ENCODE data around the gene ARHGEF6. TPM values are rescaled to one million over a fixed set of nuclear protein-coding genes. Genes with fewer than 3 reads are reported as not detected.
"Not testable (repeated sequence)": the region's sequence is repeated elsewhere in the genome, so short reads cannot be mapped to it uniquely, and the experiment has no call there.

ARHGEF6 gene
- total RNA-seq: 40.2 TPM
- long read RNA-seq, full-length matches to known transcripts: 10 of 28 reads
- long read RNA-seq, partial matches to known transcripts: 1 of 28 reads
- long read RNA-seq, other reads (novel, unspliced or antisense): 17 of 28 reads

- DNase-seq (ENCODE audit: missing footprints) (peak; percentile 34), ATAC-seq (no peak)
- intact Hi-C loops (cut with DNase I): no loop called here
Observed at GRCh38 chrX:136780763-136781162, at the start of gene ARHGEF6. Gene ARHGEF6, minus strand, starts transcription at chrX:136780932. Its CDS starts 50 bp downstream, at chrX:136780882.

- DNase-seq (ENCODE audit: missing footprints) (no peak), ATAC-seq (no peak)
- intact Hi-C loops (cut with DNase I): no loop called here
Observed at GRCh38 chrX:136829413-136829812, 48.7 kb upstream of the ARHGEF6 start.

- intact Hi-C loops (cut with DNase I): no loop called here
- ATAC-seq: no peak
- DNase-seq (ENCODE audit: missing footprints): no peak
Observed at GRCh38 chrX:136828830-136829229, 48.1 kb upstream of the ARHGEF6 start.

GRCh38 chrX:136827026-136827425, 46.3 kb upstream of the ARHGEF6 start:
- no peak for ATAC-seq
- no peak for DNase-seq (ENCODE audit: missing footprints)
- intact Hi-C loops (cut with DNase I): no loop called here

GRCh38 chrX:136825771-136826170, 45.0 kb upstream of the ARHGEF6 start:
- intact Hi-C loops (cut with DNase I): no loop called here
- no peak for DNase-seq (ENCODE audit: missing footprints)
- no peak for ATAC-seq

GRCh38 chrX:136823175-136823574, 42.4 kb upstream of the ARHGEF6 start:
- no peak for DNase-seq (ENCODE audit: missing footprints)
- intact Hi-C loops (cut with DNase I): no loop called here
- no peak for ATAC-seq

GRCh38 chrX:136822337-136823095, 41.8 kb upstream of the ARHGEF6 start:
- ATAC-seq: no peak
- DNase-seq (ENCODE audit: missing footprints): no peak
- intact Hi-C loops (cut with DNase I): no loop called here

- DNase-seq (ENCODE audit: missing footprints); intact Hi-C loops (cut with DNase I); ATAC-seq: not testable (repeated sequence)
Observed at GRCh38 chrX:136819756-136820155, 39.0 kb upstream of the ARHGEF6 start.

GRCh38 chrX:136819031-136819703, 38.4 kb upstream of the ARHGEF6 start:
- intact Hi-C loops (cut with DNase I): no loop called here
- no peak for ATAC-seq
- DNase-seq (ENCODE audit: missing footprints): no peak

GRCh38 chrX:136816975-136817374, 36.2 kb upstream of the ARHGEF6 start:
- intact Hi-C loops (cut with DNase I): no loop called here
- DNase-seq (ENCODE audit: missing footprints) (no peak), ATAC-seq (no peak)

- intact Hi-C loops (cut with DNase I): loop anchor here (5.0 kb wide), 1 partner anchor 38 kb away; no protein-coding TSS in a partner anchor
- ATAC-seq: no peak
- DNase-seq (ENCODE audit: missing footprints): no peak
Observed at GRCh38 chrX:136814847-136815750, 34.4 kb upstream of the ARHGEF6 start.

- intact Hi-C loops (cut with DNase I): loop anchor here (5.0 kb wide), 1 partner anchor 35 kb away; no protein-coding TSS in a partner anchor
- DNase-seq (ENCODE audit: missing footprints) (no peak), ATAC-seq (no peak)
Observed at GRCh38 chrX:136812286-136812685, 31.6 kb upstream of the ARHGEF6 start.

- intact Hi-C loops (cut with DNase I): loop anchor here (5.0 kb wide), 1 partner anchor 33 kb away; no protein-coding TSS in a partner anchor
- DNase-seq (ENCODE audit: missing footprints) (no peak), ATAC-seq (no peak)
Observed at GRCh38 chrX:136810493-136810892, 29.8 kb upstream of the ARHGEF6 start.

- ATAC-seq (no peak), DNase-seq (ENCODE audit: missing footprints) (no peak)
- intact Hi-C loops (cut with DNase I): no loop called here
Observed at GRCh38 chrX:136806891-136807410, 26.2 kb upstream of the ARHGEF6 start.

GRCh38 chrX:136802515-136802914, 21.8 kb upstream of the ARHGEF6 start:
- ATAC-seq: no peak
- no peak for DNase-seq (ENCODE audit: missing footprints)
- intact Hi-C loops (cut with DNase I): no loop called here

- DNase-seq (ENCODE audit: missing footprints) (no peak), ATAC-seq (no peak)
- intact Hi-C loops (cut with DNase I): no loop called here
Observed at GRCh38 chrX:136797787-136798186, 17.1 kb upstream of the ARHGEF6 start.

GRCh38 chrX:136795132-136795531, 14.4 kb upstream of the ARHGEF6 start:
- ATAC-seq; intact Hi-C loops (cut with DNase I); DNase-seq (ENCODE audit: missing footprints): not testable (repeated sequence)

- DNase-seq (ENCODE audit: missing footprints); intact Hi-C loops (cut with DNase I); ATAC-seq: not testable (repeated sequence)
Observed at GRCh38 chrX:136794660-136795059, 13.9 kb upstream of the ARHGEF6 start.

GRCh38 chrX:136794080-136794479, 13.3 kb upstream of the ARHGEF6 start:
- intact Hi-C loops (cut with DNase I): no loop called here
- ATAC-seq: no peak

More at GRCh38 chrX:136794080-136794479, 13.3 kb upstream of the ARHGEF6 start:
- no peak for DNase-seq (ENCODE audit: missing footprints)
